ENCODE data around the gene LEMD2.

DNA sequence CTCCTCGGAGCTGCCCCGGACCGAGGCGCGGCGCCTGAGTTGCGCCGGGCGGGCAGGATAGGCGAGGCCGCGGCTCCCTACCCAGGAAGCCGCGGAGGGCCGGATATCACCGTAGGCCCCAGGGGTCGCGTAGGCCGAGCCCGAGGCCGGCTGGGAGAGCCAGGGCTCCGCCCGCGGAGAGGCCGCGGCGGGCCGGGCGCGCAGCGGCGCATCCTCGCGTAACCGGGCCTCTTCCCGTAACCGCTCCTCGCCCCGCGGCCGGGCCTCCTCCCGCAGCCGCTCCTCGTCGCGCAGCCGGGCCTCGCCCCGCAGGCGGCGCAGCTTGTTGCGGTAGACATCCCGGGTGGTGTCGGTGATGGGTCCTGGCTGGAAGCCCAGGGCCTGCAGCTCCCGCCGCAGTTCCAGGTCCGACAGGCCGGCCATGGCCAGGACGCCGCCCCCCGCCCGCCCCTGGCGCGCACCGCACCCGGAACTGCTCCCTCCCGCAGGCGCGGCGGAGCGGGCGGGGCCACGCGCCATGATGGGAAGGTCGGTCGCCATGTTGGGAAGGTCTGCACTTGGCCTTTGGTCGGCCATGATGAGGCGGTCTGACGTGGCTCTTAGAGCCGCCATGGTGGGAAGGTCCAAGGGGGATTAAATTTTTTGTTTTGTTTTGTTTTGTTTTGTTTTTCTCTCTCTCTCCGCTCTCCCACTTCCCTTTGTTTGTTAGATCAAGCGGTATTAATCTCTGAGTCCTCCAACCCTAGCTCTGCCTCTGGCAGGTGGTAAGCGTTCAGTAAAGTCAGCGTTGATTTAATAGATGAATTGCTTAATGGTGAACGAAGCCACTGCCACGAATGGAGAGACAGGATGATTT is at the start of gene LEMD2:
- TF ChIP-seq IRF2 (CRISPR knock-in tag; IDR thresholded peaks at IDR 0.05; ENCODE audit: borderline replicate concordance, low read depth) (no peak), GRHL2 (CRISPR knock-in tag; IDR thresholded peaks at IDR 0.05; ENCODE audit: insufficient replicate concordance, severe bottlenecking) (no peak), CREB1 (CRISPR knock-in tag; IDR thresholded peaks at IDR 0.05) (no peak)
- TF ChIP-seq, protein P1, sequence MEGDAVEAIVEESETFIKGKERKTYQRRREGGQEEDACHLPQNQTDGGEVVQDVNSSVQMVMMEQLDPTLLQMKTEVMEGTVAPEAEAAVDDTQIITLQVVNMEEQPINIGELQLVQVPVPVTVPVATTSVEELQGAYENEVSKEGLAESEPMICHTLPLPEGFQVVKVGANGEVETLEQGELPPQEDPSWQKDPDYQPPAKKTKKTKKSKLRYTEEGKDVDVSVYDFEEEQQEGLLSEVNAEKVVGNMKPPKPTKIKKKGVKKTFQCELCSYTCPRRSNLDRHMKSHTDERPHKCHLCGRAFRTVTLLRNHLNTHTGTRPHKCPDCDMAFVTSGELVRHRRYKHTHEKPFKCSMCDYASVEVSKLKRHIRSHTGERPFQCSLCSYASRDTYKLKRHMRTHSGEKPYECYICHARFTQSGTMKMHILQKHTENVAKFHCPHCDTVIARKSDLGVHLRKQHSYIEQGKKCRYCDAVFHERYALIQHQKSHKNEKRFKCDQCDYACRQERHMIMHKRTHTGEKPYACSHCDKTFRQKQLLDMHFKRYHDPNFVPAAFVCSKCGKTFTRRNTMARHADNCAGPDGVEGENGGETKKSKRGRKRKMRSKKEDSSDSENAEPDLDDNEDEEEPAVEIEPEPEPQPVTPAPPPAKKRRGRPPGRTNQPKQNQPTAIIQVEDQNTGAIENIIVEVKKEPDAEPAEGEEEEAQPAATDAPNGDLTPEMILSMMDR (IDR thresholded peaks at IDR 0.05): no peak

Measured in WTC11 (cell line).